ENCODE data around the gene SLC5A11.
A peak's percentile ranks its signal among the peaks of the same experiment; 100 is the strongest.
"Not testable (repeated sequence)": the region's sequence is repeated elsewhere in the genome, so short reads cannot be mapped to it uniquely, and the experiment has no call there.

Gene SLC5A11

DNA sequence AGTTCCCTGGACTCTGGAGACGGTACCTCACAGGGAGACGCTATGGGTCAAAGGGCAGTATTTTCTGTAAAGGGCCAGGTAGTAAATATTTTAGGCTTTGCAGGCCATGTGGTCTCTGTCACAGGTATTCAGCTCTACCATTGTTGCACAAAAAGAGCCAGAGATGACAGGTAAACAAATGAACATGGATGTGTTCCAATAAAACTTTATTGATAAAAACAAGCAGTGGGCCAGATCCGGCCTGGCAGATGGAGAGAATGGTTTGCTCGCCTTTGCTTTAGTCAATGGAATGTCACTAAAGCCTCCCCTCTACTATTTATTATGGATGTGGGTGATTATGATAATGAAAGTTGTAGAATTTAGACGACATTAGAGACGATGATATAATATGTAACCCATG, 8.9 kb upstream of the SLC5A11 start:
- DNase-seq (ENCODE audit: low read depth, low spot score) = no peak

GRCh38 chr16:24837969-24838368, 7.8 kb upstream of the SLC5A11 start:
- DNase-seq (ENCODE audit: low read depth, low spot score) = no peak

DNA sequence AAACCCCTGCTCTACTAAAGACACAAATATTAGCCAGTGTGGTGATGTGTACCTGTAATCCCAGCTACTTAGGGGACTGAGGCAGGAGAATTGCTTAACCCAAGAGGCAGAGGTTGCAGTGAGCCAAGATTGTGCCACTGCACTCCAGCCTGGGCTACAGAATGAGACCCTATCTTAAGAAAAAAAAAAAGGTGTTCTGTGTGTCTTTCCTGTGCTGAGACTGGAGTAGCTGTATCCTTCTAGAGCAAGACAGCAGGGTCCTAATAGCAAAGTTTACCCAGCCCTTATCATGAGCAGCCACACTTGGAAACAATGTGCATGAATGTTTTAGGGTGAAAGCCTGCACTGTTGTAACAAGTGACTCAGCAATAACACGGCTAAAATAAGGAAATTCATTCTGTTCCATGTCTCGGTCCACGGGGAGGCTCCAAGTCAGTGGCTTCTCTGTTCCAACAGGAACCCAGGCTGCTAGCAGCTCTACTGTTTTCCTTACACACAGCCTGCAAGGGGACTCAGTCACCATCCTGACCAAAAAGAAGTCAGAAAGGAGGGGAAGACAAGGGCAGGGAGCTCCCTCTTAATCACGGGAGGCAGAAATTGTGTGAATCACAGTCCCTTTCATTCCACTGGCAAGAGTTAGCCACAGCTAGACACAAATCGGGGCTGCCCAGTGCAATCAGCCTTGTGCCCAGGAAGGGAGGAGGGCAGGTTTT, 7.1 kb upstream of the SLC5A11 start:
- peak; percentile 73 for DNase-seq (ENCODE audit: low read depth, low spot score)

DNA sequence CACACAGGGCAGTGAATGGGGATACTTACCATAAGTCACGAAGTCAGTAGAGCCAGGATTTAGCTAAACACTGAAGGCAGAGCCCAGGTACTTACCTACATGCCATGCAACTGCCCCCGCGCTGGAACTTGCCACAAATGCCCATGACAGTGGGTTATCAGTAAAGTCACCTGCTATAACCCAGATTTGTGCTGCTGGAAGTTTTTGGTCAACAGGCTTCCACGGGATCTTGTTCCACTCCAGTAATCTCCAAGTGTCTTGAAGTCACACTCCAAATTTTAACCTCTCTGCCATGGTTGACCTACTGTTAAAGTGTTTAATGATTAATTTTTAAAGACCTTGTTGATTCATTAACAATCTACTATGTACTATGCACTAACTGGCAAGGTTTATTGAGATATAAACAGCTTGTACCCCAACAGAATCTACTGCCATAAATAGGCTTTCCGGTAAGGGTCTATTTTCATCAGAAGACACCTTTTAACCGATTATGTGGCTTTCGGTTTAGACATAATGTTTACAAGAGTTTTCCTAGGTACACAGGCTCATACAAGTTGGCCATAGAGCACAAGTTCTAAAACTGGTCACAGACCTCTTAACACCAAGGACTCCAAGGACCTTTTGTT, 6.3 kb upstream of the SLC5A11 start:
- no peak for DNase-seq (ENCODE audit: low read depth, low spot score)

DNA sequence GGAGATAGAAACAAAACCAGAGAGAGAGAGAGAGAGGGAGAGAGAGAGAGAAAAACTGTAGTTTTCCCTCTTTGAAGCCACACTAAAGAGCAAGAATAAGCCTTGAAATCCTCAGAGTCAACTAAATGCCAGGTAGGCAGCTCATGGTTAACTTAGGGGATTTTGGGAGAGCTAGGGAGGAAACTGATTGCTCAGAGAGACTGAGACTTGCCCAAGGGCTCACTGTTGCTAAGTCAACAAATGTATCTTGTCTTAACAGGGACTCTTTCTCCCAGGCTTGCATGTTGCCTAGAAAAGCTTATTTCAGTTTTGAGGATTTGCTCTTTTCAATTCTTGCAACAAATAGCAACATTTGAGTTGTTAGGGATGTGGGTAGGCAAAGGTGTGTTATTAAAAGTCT, 4.5 kb upstream of the SLC5A11 start:
- DNase-seq (ENCODE audit: low read depth, low spot score) = no peak

- no peak for DNase-seq (ENCODE audit: low read depth, low spot score)
Observed at GRCh38 chr16:24844101-24845030, 1.4 kb upstream of the SLC5A11 start.

DNA sequence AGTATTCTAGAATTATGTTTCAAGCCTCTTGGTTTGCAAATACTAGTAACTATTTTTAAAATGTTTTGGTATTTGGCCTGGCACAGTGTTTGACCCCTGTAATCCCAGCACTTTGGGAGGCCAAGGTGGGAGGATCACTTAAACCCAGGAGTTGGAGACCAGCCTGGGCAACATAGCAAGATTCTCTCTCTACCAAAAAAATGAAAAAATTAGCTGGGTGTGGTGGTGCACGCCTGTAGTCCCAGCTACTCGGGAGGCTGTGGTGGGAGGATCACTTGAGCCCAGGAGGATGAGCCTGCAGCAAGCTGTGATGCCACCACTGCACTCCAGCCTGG, 765 bp upstream of the SLC5A11 start:
- DNase-seq (ENCODE audit: low read depth, low spot score) = not testable (repeated sequence)

- DNase-seq (ENCODE audit: low read depth, low spot score) = no peak
Observed at GRCh38 chr16:24846548-24847357, 990 bp downstream of the SLC5A11 start.

DNA sequence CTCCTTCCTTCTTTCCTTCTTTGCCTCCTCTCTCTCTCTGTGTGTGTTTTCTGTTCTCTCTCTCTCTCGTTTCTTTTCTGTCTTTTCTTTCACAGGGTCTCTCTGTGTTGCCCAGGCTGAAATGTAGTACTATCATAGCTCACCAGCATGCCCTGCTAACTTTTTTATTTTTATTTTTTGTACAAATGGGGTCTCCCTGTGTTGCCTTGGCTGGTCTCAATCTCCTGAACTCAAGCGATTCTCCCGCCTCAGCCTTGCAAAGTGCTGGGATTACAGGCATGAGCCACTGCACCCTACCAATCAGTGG, 1.5 kb downstream of the SLC5A11 start:
- DNase-seq (ENCODE audit: low read depth, low spot score) = no peak

DNA sequence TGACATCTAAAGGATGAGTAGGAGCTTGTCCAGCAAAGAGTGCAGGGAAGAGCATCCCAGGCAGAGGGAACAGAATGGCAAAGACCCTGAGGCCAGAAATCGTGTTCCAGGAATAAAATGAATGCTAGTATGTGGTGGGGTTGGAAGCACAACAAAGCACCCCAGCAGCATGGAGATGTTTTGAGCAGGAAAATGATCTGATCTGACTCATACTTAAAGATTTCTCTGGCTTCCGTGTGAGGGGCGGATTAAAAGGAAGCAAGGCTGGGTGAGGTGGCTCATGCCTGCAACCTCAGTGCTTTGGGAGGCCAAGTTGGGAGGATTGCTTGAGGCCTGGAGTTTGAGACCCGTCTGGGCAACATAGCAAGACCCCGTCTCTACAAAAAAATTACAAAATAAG, 2.3 kb downstream of the SLC5A11 start:
- DNase-seq (ENCODE audit: low read depth, low spot score) = peak; percentile 57

DNA sequence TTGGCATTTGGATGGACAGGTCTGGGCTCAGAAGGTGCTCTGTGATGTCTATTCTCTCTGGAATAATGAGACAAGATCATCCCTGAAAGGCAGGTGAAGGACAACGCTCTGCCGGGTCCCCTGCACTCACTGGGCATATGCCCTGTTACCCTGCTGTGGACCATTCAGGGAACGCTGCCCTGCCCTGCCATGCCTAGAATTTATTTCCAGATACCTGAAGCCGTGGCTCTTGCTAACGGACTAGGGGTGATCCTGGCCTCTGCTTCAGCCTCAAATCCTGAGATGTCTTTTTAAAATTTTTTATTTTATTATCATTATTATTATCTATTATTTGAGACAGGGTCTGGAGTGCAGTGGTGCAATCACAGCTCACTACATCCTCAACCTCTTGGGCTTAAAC, 3.9 kb downstream of the SLC5A11 start:
- no peak for DNase-seq (ENCODE audit: low read depth, low spot score)

DNA sequence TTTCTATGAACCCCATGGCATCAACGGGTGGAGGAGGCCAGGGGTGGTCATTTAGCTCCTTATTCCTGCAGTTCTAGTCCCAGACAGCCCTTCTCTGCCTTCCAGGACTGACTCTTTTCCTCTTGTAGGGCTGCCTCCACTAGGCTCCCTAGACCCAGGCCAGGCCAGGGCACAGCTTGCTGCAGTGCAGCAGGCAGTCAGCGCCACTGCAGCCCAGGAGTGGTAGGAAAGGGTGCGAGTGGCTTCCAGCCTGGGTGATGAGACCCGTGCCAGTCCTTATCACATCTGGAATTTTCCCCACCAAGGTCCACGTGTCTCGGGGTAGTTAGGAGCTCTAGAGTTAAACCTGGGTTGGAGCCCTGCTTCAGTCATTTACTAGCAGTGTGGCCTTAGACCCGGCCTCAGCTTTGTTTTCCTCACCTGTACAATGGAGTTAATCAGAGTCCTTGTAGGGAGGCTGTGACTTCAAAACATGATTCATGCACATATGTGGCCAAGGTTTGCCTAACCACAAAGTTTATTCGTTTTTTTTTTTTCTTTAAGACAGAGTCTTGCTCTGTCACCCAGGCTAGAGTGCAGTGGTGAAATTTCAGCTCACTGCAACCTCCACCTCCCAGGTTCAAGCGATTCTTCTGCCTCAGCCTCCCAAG, 4.7 kb downstream of the SLC5A11 start:
- peak; percentile 46 for DNase-seq (ENCODE audit: low read depth, low spot score)

DNA sequence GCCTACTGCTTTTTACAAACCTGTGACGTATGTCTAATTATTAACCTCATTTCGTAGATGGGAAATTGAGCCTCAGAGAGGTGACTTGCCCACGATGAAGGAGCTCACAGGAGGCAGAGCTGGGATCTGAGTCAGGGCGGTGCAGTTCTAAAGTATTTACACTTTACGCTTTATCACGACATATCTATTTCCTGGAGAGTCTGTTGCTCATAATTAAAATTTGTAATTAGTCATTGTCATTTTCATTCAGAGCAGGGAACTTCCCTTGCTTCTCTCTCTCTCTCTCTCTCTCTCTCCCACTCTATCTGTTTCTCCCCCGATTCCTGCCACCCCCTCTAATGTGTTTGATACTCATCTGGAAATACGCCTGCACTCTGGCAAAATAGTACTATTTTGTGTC, 5.9 kb downstream of the SLC5A11 start:
- no peak for DNase-seq (ENCODE audit: low read depth, low spot score)

DNA sequence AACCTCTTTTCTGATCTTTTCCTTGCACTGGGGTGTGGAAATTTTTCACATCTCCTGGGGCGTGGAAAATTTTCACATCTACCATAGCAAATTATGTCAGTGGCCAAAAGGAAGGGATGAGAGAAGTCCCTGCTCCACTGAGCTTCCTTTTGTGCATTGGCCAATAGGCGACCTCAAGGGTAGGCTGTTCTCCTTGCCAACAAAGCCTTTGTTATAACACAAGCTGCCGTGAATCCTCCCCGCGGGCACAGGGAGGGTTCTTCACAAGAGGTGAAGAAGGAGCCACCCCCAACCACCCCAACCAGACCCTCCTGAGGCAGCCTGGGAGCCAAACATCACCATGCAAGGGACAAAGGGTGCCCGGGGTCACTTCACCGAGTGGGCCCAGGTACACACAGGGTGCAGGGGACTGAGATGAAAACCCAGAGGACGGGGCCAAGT, 6.5 kb downstream of the SLC5A11 start:
- DNase-seq (ENCODE audit: low read depth, low spot score) = no peak

GRCh38 chr16:24853169-24853824, 7.5 kb downstream of the SLC5A11 start:
- DNase-seq (ENCODE audit: low read depth, low spot score) = no peak

DNA sequence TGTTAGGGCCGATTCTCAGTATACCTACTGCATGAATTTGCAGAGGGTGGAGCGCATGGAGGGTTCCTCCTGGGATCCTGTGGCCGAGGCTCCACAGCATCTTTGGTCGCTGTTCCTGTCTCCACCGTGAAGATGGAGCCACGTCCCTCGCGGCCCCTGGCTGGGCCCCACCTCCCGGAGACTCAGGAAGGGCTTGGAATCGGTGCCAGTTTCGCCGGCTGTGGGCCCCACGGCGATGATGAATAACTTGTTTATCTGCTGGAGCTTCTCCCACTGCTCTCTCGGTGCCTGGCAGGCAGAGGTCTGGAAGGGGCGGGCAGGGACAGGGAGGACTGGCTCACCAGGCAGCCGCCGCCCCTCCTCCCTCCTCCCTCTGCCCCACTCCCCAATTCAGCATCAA, 8.1 kb downstream of the SLC5A11 start:
- DNase-seq (ENCODE audit: low read depth, low spot score) = peak; percentile 58

DNA sequence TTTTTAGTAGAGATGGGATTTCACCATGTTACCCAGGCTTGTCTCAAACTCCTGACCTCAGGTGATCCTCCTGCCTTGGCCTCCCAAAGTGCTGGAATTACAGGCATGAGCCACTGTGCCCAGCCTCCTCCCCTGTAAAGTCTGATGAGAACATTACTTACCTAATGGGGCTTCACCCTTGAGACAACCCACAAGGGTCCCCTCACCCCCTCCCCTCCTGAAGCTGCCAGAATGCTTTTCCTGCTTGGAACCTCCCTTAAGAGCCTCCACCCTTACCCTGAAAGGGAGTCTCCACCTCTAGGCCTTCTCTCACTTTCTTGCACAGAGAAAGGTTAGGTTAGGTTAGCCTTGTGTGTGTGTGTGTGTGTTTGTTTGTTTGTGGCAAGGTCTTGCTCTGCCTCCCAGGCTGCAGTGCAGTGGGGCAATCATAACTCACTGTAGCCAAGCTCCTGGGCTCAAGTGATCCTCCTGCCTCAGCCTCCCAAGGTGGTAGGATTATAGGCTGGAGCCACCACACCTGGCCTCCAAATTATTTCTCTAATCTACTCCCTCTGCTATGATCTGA, 8.9 kb downstream of the SLC5A11 start:
- no peak for DNase-seq (ENCODE audit: low read depth, low spot score)

DNA sequence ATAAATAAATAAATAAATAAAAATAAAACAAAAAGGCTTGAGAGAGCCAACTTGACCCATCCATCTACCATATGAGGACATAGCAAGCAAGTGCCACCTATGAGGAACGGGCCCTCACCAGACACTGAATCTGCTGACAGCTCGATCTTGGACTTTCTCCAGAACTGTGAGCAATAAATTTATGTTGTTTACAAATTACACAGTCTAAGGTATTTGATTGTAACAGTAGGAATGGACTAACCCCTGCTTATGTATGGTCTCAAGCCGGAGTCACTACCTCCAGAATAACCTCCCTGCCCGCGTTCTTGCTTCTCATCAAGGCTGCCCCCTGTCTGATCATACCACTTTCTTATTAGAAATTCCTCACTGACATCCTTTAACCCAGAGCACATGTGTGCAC, 9.9 kb downstream of the SLC5A11 start:
- DNase-seq (ENCODE audit: low read depth, low spot score) = no peak

DNA sequence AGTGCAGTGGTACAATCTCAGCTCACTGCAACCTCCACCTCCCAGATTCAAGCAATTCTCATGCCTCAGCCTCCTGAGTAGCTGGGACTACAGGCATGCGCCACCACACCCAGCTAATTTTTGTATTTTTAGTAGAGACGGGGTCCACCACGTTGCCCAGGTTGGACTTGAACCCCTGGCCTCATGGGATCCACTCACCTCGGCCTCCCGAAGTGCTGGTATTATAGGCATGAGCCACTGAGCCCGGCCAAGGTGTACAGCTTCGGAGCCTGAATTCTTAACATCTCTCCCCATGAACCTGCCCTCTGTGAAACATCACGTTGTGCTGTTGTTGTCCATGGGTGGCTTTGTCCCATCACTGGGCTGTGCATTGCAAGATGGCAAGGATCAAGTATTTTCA, 11.1 kb downstream of the SLC5A11 start:
- not testable (repeated sequence) for DNase-seq (ENCODE audit: low read depth, low spot score)

DNA sequence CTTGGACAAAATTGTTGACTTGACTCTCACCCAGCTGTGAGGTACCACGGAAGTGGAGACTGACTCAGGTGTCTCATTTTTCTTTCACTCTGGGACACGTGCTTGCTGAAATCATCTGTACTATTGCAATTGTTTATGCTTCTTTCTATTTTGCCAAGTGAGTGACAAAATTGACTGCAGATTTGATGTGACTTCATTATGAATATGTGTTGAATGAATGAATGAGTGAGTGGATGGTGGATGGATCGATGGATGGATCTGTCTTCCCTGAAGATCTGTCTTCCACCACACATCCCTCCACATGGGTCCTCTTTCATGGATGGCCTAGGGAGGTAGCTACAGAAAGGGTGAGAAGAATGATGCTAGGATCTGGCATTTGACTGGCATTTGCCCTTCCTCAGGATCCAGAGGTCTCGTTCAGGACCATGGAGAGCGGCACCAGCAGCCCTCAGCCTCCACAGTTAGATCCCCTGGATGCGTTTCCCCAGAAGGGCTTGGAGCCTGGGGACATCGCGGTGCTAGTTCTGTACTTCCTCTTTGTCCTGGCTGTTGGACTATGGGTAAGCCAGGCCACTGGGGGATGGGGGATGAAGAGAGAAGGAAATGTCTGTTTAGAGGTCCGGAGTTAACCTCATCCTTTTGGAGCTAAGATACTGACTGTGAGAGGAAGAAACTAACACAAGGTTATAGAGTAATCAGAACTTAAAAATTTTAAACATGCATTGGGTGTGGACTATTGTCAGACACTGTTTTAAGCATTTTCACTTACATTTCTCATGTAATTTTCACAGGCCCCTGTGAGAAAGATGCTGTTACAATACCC, 12.7 kb downstream of the SLC5A11 start:
- peak; percentile 83 for DNase-seq (ENCODE audit: low read depth, low spot score)
